Lower leg skin (tissue), 3 donors: ENCODE measurements around the gene GRHL1.

ENCODE experiments used
- CTCF ChIP-seq, 3 donors: fragments of 450-650 bp; IDR thresholded peaks; one replicate each; pipeline ENCODE4 v1.5.1; 2016; ENCODE audit warnings: antibody characterized with exemption in 3 of 3, mild to moderate bottlenecking in 3 of 3, moderate library complexity in 2 of 3
- POLR2A ChIP-seq, 2 donors: fragments of 450-650 bp; IDR thresholded peaks; one replicate each; pipeline ENCODE4 v1.6.1; 2016 to 2017; ENCODE audit warnings: antibody characterized with exemption in 2 of 2, mild to moderate bottlenecking in 1 of 2, moderate library complexity in 1 of 2

- TF ChIP-seq POLR2A (IDR thresholded peaks at IDR 0.05) (no peak), CTCF (IDR thresholded peaks at IDR 0.05) (no peak)
Measured at GRCh38 chr2:9909106-9909505, 42.4 kb upstream of the GRHL1 start.
